Activated CD8-positive, alpha-beta T cell treated with anti-CD3 and anti-CD28 coated beads for 36 hours (primary cell): Measurements from ENCODE around the gene LRPAP1. TPM values are rescaled to one million over a fixed set of nuclear protein-coding genes. Genes with fewer than 3 reads are reported as not detected.

Source experiments
- ATAC-seq: fragments of 200-7000 bp; cut with Tn5 transposase; one replicate; pipeline ENCODE4 v1.10.0; 2021; ENCODE audit warnings: mild to moderate bottlenecking, moderate library complexity
- CTCF ChIA-PET: fragments of 350-600 bp; sonication (Branson Sonifier 250); formaldehyde crosslinking; loops from one replicate; lab custom pipeline; 2021; ENCODE audit warnings: antibody characterized with exemption; lab: Charles Lee
- POLR2A ChIA-PET: fragments of 350-600 bp; sonication (Branson Sonifier 250); formaldehyde crosslinking; loops from one replicate; lab custom pipeline; 2021; ENCODE audit warnings: antibody characterized with exemption; lab: Charles Lee
- DNase-seq: peaks from one replicate; pipeline ENCODE4 v3.0.0-alpha.2; 2020
- H3K27ac Mint-ChIP-seq: one replicate; pipeline ENCODE4 v1.8.0; 2021; ENCODE audit warnings: mild to moderate bottlenecking, mixed read lengths
- H3K27me3 Mint-ChIP-seq: one replicate; pipeline ENCODE4 v1.8.0; 2021; ENCODE audit warnings: mixed read lengths
- H3K36me3 Mint-ChIP-seq: one replicate; pipeline ENCODE4 v1.8.0; 2021; ENCODE audit warnings: low read depth, mixed read lengths
- H3K4me1 Mint-ChIP-seq: one replicate; pipeline ENCODE4 v1.8.0; 2021; ENCODE audit warnings: low read depth, mixed read lengths
- H3K4me3 Mint-ChIP-seq: one replicate; pipeline ENCODE4 v1.8.0; 2021; ENCODE audit warnings: mild to moderate bottlenecking, moderate library complexity, mixed read lengths
- H3K9me3 Mint-ChIP-seq: one replicate; pipeline ENCODE4 v1.8.0; 2021; ENCODE audit warnings: mixed read lengths
- CTCF ChIP-seq: fragments of 200-600 bp; IDR thresholded peaks from one replicate; pipeline ENCODE4 v1.8.0; 2022; ENCODE audit warnings: antibody characterized with exemption, mild to moderate bottlenecking
- intact Hi-C: fragments of 100-400 bp; cut with micrococcal nuclease; formaldehyde crosslinking; loops from one replicate; pipeline ENCODE4 v1.10.0; 2022
- total RNA-seq, 2 experiments: library from RNA; stranded (reverse); gene quantifications; one replicate each; pipeline ENCODE4 v1.2.3, GENCODE V29; 2021

The LRPAP1 gene
- total RNA-seq, 2 experiments from 2014 or later: 46.0 to 49.8 TPM

- H3K4me1 Mint-ChIP-seq: peaks cover 4% of the 10 kb centered on the region
- no peak for TF ChIP-seq CTCF
- ATAC-seq: no peak
- DNase-seq: no peak
- H3K36me3 Mint-ChIP-seq: peaks cover 2% of the 10 kb centered on the region
- H3K4me3 Mint-ChIP-seq: no peak overlapping the region
- POLR2A ChIA-PET: no interaction called here
- intact Hi-C loops: no loop called here
- CTCF ChIA-PET: no interaction called here
- no peaks in the 10 kb centered on the region for H3K9me3 Mint-ChIP-seq
- H3K27ac Mint-ChIP-seq: no peak overlapping the region
- peaks cover 1% of the 10 kb centered on the region for H3K27me3 Mint-ChIP-seq
Measured at GRCh38 chr4:3498901-3499510, 33.2 kb downstream of the LRPAP1 start.

GRCh38 chr4:3498407-3498806, 33.8 kb downstream of the LRPAP1 start:
- no peak for TF ChIP-seq CTCF
- H3K4me3 Mint-ChIP-seq: no peak overlapping the region
- H3K27me3 Mint-ChIP-seq: peaks cover 1% of the 10 kb centered on the region
- DNase-seq: no peak
- H3K4me1 Mint-ChIP-seq: peaks cover 1% of the 10 kb centered on the region
- H3K36me3 Mint-ChIP-seq: peaks cover 1% of the 10 kb centered on the region
- POLR2A ChIA-PET: no interaction called here
- intact Hi-C loops: no loop called here
- no peak overlapping the region for H3K27ac Mint-ChIP-seq
- CTCF ChIA-PET: no interaction called here
- no peak for ATAC-seq
- no peaks in the 10 kb centered on the region for H3K9me3 Mint-ChIP-seq

- no peak for ATAC-seq
- Mint-ChIP-seq H3K4me3 (no peak overlapping the region), H3K27me3 (peaks cover 1% of the 10 kb centered on the region), H3K9me3 (no peaks in the 10 kb centered on the region), H3K27ac (no peak overlapping the region), H3K36me3 (no peaks in the 10 kb centered on the region), H3K4me1 (no peaks in the 10 kb centered on the region)
- ChIA-PET CTCF (no interaction called here), POLR2A (no interaction called here)
- intact Hi-C loops: no loop called here
- no peak for DNase-seq
- TF ChIP-seq CTCF: no peak
Measured at GRCh38 chr4:3497523-3498389, 34.5 kb downstream of the LRPAP1 start.

GRCh38 chr4:3497095-3497494, 35.1 kb downstream of the LRPAP1 start:
- no peak for TF ChIP-seq CTCF
- intact Hi-C loops: no loop called here
- peaks cover 4% of the 10 kb centered on the region for H3K27me3 Mint-ChIP-seq
- ChIA-PET CTCF (no interaction called here), POLR2A (no interaction called here)
- H3K27ac Mint-ChIP-seq: no peak overlapping the region
- ATAC-seq: no peak
- H3K9me3 Mint-ChIP-seq: no peaks in the 10 kb centered on the region
- DNase-seq: no peak
- no peaks in the 10 kb centered on the region for H3K36me3 Mint-ChIP-seq
- no peaks in the 10 kb centered on the region for H3K4me1 Mint-ChIP-seq
- H3K4me3 Mint-ChIP-seq: no peak overlapping the region

- CTCF ChIA-PET: no interaction called here
- POLR2A ChIA-PET: no interaction called here
- H3K27me3 Mint-ChIP-seq: peaks cover 13% of the 10 kb centered on the region
Measured at GRCh38 chr4:3496021-3496420, 36.2 kb downstream of the LRPAP1 start.

More at GRCh38 chr4:3496021-3496420, 36.2 kb downstream of the LRPAP1 start:
- H3K27ac Mint-ChIP-seq: no peak overlapping the region
- TF ChIP-seq CTCF: no peak
- H3K9me3 Mint-ChIP-seq: no peaks in the 10 kb centered on the region
- H3K36me3 Mint-ChIP-seq: no peaks in the 10 kb centered on the region
- DNase-seq (no peak), ATAC-seq (no peak)
- intact Hi-C loops: no loop called here
- H3K4me3 Mint-ChIP-seq: no peak overlapping the region
- no peaks in the 10 kb centered on the region for H3K4me1 Mint-ChIP-seq
